LNCaP clone FGC (cell line): ENCODE measurements around the gene GRM4.

Source experiments
- DNase-seq: peaks from one replicate; pipeline ENCODE4 v3.0.0-alpha.2; 2011; ENCODE audit warnings: low read depth
- H3K4me3 ChIP-seq: 2 replicates; pipeline ENCODE4 v1.5.1; 2011; ENCODE audit warnings: mild to moderate bottlenecking, low read depth, low read length, control low read depth
- TF ChIP-seq, protein P1 (sequence below): IDR thresholded peaks from 2 replicates; pipeline ENCODE4 v1.5.1; 2012; ENCODE audit warnings: mild to moderate bottlenecking; ENCODE audit not compliant: control insufficient read depth, insufficient read depth; ENCODE audit errors: extremely low read depth

The GRM4 gene

DNA sequence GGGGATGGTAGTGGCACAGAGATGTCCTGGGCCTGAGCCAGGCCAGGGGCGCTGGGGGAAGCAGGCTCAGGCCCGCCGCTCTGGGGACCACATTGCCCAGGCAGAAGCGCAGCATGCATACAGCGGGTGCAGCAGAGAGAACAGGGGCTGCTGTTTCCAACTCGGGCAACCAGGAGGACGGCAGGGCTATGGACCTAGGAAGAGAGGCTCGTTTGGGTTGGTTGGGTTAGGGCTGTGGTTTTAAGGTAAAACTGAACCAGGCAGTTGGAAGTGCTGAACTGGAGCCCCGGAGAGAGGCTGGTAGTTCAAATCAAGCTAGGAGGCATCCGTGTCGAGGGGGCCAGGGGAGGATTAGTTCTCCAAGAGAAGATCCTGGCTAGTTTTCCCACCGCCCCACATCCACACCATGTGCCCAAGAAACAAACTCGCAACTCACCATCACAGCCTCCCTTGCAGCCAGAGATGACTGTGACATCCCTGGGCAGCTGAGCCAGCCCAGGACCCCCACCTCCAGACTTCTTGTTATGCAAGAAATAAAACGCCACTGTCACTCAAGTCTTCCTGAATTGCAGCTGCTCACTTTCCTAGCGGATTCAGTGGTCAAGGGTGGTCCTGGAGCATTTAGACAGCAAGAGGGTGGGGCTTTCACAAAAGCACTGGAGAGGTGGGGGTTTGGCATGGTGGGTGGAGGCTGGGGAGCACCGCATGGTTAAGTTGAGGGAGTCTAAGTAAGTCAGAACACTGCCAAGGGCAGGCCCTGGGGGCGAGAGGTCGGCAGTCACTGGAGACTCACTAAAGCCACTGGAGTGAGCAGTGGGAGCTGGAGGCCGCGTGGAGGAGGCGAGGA, 161.2 kb downstream of the GRM4 start:
- TF ChIP-seq, protein P1, sequence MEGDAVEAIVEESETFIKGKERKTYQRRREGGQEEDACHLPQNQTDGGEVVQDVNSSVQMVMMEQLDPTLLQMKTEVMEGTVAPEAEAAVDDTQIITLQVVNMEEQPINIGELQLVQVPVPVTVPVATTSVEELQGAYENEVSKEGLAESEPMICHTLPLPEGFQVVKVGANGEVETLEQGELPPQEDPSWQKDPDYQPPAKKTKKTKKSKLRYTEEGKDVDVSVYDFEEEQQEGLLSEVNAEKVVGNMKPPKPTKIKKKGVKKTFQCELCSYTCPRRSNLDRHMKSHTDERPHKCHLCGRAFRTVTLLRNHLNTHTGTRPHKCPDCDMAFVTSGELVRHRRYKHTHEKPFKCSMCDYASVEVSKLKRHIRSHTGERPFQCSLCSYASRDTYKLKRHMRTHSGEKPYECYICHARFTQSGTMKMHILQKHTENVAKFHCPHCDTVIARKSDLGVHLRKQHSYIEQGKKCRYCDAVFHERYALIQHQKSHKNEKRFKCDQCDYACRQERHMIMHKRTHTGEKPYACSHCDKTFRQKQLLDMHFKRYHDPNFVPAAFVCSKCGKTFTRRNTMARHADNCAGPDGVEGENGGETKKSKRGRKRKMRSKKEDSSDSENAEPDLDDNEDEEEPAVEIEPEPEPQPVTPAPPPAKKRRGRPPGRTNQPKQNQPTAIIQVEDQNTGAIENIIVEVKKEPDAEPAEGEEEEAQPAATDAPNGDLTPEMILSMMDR, result no peak
- DNase-seq, result no peak
- H3K4me3 ChIP-seq, result no peak overlapping the region

DNA sequence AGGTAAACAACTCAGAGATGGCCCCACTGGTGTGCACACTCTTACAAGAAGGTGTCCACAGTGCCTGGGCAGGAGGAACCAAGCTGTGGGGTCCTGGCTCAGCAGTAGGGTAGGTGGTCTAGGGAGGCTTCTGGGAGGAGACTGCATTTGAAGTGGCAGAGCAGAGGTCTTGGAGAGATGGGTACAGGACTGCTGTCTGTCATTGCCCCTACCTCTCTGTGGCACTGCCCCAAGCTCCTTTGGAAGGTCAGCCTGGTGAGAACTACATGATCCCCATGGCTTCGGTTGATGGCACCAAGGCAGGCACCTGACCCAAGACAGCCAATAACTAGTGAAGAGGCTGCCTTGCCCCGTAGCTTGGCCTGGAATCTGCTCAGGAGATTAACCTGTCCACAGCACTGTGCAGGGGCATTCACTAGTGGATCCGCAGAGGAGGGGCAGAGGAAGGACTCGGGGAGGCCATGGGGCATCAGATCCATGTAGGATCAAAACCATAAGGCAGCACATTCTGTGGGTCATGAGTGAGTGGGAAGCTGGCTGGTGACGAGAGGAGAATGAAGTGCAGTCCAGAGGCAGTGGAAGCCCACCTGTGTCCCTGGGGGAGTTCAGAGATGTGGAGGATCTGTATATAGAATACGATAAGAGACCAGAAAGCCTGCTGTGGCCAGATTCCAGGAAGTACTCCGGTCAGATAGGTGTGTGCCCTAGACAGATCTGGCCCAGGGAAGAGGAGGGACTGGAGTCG, 162.0 kb downstream of the GRM4 start:
- H3K4me3 ChIP-seq, result no peak overlapping the region
- DNase-seq, result no peak
- TF ChIP-seq, protein P1, result no peak

DNA sequence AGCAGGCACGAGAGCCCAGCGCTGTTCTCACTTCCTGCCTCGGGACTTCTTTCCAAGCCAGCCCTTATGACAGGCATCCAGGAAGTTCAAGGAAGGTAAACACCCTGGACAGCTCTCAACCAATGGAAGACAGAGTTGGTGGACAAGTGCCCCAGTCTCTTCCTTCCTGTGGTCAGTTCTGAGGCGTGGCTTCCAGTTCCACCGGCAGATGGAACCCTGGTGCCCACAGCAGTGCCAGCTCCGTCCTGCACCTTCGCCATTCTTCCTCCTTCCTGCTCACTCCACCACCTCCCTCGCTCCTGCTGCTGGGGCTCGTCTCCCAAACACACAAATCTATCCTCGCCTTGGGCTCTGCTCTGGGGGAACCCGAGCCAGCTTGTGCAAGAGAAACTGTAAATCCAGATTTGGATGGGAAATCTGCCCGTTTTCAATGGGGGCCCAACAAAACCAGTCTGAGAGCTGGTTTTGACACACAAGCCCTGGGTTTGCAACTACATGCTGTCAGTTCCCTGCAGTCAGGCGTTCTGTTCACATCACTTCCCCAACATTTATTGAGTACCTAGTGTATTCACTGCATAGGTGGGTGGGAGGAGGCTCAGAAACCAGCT, 162.7 kb downstream of the GRM4 start:
- peak overlapping the region; percentile 16; the same call in 1 of the 2 replicates for H3K4me3 ChIP-seq
- peak; percentile 91 for DNase-seq
- TF ChIP-seq, protein P1, result peak; percentile 38

DNA sequence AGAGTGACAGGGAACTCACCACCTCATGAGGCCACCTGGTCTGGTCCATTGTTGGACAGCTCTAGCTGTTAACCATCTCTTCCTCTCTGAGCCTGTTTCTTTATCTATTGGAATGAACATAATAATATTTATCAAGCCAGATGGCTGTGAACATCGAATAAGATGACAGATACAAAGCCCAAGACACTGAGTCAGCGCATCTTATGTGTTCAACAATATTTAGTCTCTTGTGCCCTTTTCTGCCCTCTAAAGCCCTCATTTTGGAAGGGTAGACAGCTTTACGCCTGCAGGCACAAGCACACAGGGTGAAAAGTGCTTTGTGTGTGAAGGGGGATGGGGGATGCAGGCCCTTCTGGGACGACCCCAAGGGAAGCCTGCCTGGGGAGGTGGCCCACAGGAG, 164.0 kb downstream of the GRM4 start:
- TF ChIP-seq, protein P1, result no peak
- no peak overlapping the region for H3K4me3 ChIP-seq
- DNase-seq, result no peak

DNA sequence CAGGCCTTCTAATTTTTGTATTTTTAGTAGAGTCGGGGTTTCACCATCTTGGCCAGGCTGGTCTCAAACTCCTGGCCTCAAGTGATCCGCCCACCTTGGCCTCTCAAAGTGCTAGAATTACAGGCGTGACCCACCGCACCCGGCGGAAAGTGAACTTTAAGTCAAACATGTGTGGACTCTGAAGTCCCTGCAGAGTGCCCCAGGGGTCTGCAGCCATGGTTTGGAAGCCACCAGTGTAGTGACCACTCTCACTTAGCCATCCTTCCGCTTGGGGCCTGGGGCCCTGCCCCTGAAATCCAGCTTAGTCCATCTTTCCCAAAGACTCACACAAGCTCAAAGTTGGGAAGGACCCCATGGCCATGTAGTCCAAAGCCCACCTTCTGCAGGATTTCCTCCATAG, 164.5 kb downstream of the GRM4 start:
- H3K4me3 ChIP-seq, result no peak overlapping the region
- TF ChIP-seq, protein P1, result no peak
- DNase-seq, result no peak

DNA sequence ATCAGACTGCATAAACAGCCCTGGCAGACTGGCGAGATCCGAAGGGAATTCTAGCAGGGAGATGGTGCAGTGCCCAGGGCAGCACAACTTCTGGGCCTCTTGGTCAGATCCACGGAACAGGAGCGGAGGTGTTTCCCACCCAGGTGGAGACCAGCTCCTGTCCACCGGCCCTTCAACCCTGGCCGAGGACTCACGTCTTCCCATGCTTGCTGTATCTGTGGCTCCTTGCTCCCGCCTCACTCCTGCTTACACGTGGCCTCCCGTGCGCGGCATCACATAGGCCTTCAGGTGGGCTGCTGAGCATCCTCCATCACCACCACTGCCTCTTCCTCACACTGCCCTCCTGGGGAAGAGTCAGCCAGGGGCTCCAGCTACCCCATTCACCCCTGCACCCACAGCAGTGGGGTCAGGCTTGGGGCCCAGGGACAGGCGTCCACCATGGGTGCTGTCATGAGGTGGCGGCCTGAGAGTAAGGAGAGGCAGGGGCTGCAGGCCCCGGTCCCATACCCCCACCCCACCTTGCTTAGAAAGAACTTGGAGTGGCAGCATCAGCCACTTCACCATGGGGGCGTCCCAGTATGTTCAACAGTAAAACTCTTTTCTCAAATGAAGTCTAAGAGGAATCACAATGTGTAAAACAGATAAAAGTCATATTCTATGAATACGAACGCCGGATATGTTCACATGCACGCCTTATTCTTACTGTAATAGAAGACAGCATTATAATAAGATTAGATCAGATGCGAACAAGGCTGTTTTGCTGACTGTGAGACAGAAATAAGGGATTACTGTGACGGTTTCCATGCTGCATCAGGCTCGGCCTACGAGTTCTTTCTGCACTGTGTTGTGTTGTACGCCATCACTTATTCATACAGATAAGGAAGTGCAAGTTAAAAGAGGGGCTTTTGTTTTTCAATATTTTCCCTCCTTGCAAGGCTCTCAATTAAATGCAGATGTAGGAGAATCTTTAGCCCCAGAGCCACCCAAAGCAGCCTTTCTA, 165.4 kb downstream of the GRM4 start:
- no peak for DNase-seq
- H3K4me3 ChIP-seq, result no peak overlapping the region
- TF ChIP-seq, protein P1, result no peak
